GM10266 (cell line): ENCODE measurements around the gene GNG7.
"Not testable (repeated sequence)": the region's sequence is repeated elsewhere in the genome, so short reads cannot be mapped to it uniquely, and the experiment has no call there.

Source experiments
- DNase-seq: peaks from one replicate; pipeline ENCODE4 v3.0.0; 2012; ENCODE audit errors: extremely low spot score
- CTCF ChIP-seq: IDR thresholded peaks from 2 replicates; pipeline ENCODE4 v1.5.1; 2012; ENCODE audit warnings: mild to moderate bottlenecking, low read depth; ENCODE audit not compliant: control insufficient read depth, insufficient read depth; ENCODE audit errors: missing control alignments

The GNG7 gene

GRCh38 chr19:2628597-2628996 lies 73.9 kb downstream of the GNG7 start:
- DNase-seq: no peak
- no peak for TF ChIP-seq CTCF

- TF ChIP-seq CTCF: no peak
- DNase-seq: no peak
Measured at GRCh38 chr19:2627855-2628254, 74.6 kb downstream of the GNG7 start.

GRCh38 chr19:2627319-2627829 lies 75.1 kb downstream of the GNG7 start:
- TF ChIP-seq CTCF: no peak
- DNase-seq: no peak

- no peak for TF ChIP-seq CTCF
Measured at GRCh38 chr19:2625434-2625833, 77.1 kb downstream of the GNG7 start.

GRCh38 chr19:2624537-2625091 lies 77.9 kb downstream of the GNG7 start:
- no peak for DNase-seq
- no peak for TF ChIP-seq CTCF

More at GRCh38 chr19:2625434-2625833, 77.1 kb downstream of the GNG7 start:
- no peak for DNase-seq

- no peak for DNase-seq
- no peak for TF ChIP-seq CTCF
Measured at GRCh38 chr19:2623798-2624197, 78.7 kb downstream of the GNG7 start.

GRCh38 chr19:2622371-2622961 lies 80.0 kb downstream of the GNG7 start:
- not testable (repeated sequence) for DNase-seq
